Measurements from ENCODE around the gene PARD3.

The PARD3 gene

DNA sequence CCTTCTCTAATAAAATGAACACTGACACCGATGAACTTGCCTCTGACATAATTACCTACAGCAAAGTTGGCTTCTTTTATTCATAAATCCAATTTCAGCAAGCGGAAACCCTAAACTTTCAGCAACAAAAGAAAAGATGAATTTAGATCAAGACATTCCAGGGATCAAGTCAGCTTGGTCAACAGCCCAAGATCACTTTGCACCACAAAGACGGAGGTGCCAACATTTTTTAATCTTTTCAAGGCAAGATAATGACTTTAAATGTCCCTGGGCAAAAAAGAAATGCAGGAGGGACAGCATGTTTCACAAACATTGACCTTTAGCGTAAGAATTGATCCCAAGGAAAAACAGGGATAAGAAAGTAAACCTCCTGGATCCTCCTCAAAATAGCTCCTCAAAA, 636.9 kb downstream of the PARD3 start:
- no peak for DNase-seq (ENCODE audit: low read depth in 2 of 2, low spot score in 1 of 2)

DNA sequence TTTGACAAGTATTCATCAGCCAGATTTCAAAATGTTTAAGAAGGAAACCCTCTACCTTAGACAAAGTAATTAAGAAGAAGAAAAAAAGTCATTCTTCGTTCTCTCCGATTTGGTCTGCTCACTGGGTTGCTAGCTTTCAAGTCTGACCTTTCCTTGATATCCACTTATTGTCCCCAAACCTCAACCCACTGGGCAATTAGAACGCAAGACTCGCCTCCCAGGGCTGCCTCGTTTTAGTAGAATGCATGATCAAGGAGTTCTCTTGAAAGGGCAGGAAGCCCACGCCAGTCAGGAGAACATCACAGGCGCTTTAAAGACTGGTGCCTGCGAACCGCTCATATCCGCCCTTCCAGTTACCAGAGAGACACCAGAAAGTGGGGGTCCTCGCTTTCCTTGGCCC, 637.7 kb downstream of the PARD3 start:
- DNase-seq (ENCODE audit: low read depth in 2 of 2, low spot score in 1 of 2), result no peak

DNA sequence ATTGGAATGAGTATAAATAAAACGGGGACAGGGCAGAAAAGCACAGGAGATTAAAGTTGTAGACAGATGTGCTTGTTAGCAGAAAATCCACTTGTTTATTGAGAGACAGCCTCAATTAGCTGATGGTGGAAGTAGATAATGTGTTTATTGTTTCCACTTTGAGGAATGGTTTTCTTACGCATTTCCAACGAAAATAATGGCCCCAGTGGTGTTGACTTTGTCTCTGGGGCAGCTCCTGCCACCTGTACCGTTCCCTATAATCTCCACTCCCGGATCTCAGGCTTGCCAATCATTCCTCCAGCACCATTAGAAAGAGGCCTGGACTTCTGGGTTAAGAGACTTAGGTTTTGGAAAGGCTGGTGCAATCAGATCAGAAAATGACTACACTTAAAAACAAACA, 638.7 kb downstream of the PARD3 start:
- no peak for DNase-seq (ENCODE audit: low read depth in 2 of 2, low spot score in 1 of 2)

DNA sequence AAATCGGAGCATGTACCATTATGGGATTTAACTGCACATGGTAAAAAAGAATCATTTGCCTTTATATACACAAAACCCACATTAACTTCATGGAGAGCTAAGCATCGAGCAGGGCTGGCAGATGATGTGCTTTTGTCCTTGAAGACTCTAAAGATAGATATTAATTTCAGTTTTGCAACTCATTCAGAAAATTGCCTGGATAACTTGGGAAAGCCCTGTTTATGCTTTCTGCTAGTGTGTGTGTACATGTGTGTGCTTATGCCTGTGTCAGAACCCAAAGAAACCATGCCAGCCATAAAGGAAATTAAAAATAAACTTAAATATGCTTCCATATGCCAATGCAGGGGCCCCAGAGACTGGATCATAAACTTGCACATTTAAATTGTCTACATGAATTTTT, 640.0 kb downstream of the PARD3 start:
- no peak for DNase-seq (ENCODE audit: low read depth in 2 of 2, low spot score in 1 of 2)

DNA sequence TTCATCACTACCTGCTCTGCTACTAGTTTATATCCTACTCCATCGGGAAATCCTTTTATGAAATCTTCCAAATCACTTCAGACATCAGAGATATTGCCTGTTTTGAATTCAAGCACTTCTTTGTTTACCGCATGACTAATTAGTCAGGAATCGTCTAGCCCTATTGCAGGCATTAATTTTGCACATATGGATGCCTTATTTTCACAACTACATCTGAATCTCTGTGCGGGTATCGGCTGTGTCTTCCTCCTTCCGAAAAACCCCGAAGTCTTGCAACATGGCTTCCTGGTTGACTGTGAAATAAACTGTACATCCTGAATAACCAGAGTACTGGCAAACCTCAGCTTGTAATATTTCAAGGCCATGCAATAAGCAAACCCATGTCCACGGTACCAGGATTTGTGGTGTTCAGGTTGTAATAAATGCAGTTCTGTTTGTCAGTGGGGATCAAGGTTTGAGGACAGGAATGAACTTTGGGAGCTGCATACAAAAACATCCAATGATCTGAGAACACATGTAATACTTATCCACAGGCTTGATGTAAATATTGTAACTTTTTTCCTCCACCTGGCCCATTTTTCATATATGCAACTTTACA, 642.1 kb downstream of the PARD3 start:
- DNase-seq (ENCODE audit: low read depth in 2 of 2, low spot score in 1 of 2), result no peak

DNA sequence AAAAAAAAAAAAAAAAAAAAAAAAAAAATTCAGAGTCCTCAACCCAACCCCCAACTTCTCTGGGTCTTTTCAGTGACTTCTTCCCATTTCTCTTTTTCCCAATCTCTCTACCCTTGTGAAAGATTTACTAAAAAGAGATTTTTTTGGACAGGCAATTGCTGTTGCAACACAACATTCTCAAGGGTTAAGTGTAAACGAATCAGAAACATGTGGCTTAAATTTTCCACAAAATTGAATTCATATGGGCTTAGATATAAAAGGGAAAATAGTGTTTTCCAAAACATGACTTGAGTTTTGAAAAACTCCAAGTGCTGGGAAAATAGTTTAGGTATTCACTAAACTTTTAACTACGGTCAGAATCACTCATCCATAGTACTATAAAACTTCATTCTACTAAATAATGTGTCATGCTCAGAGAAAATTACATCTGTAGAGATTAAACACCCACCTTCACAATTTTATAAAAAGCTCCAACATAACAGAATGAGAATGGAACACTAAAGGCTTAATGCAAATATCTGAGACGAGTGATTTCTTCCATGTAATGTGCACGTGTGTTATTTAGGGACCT, 643.1 kb downstream of the PARD3 start:
- no peak for DNase-seq (ENCODE audit: low read depth in 2 of 2, low spot score in 1 of 2)

DNA sequence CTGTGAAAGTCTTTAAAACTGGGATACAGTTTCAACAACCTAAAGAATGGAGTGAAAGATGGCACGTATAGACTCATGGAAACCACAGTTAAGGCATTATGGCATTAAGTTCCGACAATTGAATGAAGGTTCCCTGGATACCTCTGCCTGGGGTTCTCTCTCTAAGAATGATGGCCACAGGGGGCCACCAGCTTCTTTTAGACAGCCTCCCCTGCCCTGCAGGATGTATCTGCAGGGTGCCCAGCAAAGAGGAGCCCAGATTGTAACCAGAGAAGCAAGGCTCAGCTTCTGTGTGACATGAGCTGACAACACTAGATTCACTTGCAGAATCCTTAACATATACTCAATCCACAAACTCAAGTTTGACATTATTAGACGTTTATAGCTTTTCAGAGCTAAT, 645.4 kb downstream of the PARD3 start:
- DNase-seq (ENCODE audit: low read depth in 2 of 2, low spot score in 1 of 2), result no peak

DNA sequence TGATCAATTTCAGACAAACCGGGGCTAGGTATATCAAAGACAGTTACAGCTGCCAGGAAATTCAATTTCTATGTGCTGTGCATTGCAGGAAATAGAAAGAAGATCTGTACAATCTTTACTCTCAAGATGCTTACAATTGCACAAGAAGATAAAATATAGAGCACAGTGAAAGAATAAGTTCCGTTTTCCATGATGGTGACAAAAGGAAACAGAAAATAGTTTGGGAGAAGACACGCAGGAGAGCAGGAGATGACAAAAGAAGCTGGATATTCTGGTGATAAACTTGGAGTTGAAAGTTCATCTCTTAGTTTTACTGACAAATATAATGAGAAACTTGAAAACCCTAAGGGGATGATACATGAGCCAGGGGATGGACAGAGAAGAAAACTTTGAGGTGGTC, 646.0 kb downstream of the PARD3 start:
- DNase-seq (ENCODE audit: low read depth in 2 of 2, low spot score in 1 of 2), result no peak

DNA sequence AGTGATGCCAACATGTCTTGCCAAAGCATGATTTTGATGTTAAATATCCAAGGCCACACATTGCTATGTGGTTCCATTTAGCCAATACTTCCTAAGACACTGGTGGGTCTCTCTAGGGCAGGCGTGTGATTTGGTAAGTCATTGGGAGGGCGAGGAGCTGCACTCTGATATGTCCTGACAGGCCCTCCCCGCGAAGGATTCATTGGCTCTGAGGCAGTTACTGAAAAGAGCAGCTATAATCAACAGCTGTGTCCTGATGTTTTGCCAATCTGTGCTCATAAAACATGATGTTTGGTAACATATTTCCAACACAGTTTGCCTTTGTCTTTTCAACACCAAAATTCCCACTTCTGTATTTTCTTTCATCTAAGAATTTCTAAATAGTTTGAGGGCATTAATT, 646.7 kb downstream of the PARD3 start:
- DNase-seq (ENCODE audit: low read depth in 2 of 2, low spot score in 1 of 2), result no peak

DNA sequence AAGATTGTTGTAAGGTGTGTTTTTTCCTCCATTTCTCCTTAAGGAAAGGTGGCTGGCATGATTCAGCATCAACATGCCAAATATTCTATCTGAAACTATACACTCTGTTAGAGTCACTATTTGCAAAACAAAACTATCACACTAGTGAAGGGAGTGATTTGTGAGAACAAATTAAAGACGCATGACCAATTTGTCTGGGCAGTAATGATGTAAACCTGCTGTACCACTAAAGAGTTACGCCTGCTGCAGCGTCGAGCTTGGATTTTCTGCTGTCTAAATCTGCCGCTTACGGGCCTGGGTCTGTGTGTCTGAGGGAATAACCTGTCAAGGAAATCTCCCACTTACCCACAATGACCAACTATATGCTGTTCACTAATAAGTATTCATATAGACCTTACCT, 648.3 kb downstream of the PARD3 start:
- DNase-seq (ENCODE audit: low read depth in 2 of 2, low spot score in 1 of 2), result no peak

DNA sequence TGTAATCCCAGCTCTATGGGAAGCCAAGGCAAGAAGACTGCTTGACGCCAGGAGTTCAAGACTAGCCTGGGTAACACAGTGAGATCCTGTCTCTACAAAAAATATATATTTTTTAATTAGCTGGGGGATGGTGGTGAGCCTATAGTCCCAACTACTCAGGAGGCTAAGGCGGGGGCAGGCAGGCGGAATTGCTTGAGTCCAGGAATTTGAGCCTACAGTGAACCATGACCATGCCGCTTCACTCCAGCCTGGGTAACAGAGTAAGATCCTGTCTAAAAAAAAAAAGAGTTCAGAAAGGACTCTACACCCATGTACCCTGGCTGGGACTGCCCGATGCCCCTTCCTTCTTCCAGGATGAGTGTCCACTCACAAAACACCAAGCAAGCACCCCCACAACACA, 648.7 kb downstream of the PARD3 start:
- no peak for DNase-seq (ENCODE audit: low read depth in 2 of 2, low spot score in 1 of 2)

DNA sequence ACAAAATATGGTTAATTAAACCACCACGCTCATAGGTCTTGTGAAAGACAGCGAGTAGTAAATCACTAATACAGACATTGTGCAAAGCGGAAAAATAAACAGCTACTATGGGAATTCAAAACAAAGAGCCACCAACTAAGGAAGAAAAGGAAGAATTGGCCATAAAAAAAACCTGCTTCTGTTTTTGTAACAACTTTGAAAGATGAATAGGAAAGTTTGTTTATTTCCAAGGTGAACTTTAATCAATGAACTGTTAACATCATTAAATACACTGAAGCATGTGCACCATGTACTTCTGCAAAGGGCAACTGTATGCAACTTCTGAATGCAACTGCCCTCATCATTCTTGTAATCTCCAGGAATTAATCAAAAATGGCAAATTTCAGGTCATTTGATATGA, 651.1 kb downstream of the PARD3 start:
- DNase-seq (ENCODE audit: low read depth in 2 of 2, low spot score in 1 of 2), result no peak

DNA sequence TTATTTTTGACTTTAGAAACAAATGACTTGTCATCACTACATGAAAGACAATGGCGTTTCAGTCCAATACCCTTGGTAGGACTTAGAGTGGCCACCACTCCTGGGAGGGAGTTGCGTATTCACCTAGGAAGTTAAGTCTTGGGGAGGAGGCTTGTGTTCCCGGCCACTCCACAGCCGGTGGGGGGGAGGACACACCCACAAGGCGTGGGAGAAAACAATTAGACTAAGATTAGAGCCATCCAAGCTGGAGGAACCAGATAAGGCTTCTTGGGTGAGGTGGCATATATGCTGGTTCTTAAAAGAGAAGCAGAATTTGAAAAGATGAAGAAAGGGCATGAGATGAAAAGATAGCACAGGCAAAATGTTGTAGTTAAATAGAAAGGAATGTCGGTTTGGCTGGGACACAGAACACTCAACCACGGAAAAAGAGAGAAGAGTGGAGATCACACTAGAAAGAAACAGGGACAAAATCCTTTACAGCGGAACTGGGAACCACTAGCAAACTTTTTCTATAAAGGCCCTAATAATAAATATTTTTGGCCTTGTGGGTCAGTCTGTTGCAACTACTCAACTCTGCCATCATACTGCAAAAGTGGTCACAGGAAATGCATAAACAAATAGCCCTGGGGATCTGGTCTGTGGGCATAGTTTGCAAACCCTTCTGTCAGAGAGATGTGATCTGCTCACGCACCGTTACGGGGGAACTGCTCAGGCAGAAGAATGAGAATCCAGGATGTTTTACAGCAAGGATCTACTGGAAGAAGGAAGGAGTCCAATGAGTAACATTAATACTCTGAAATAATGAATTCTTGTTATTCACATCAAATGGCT, 651.8 kb downstream of the PARD3 start:
- no peak for DNase-seq (ENCODE audit: low read depth in 2 of 2, low spot score in 1 of 2)

DNA sequence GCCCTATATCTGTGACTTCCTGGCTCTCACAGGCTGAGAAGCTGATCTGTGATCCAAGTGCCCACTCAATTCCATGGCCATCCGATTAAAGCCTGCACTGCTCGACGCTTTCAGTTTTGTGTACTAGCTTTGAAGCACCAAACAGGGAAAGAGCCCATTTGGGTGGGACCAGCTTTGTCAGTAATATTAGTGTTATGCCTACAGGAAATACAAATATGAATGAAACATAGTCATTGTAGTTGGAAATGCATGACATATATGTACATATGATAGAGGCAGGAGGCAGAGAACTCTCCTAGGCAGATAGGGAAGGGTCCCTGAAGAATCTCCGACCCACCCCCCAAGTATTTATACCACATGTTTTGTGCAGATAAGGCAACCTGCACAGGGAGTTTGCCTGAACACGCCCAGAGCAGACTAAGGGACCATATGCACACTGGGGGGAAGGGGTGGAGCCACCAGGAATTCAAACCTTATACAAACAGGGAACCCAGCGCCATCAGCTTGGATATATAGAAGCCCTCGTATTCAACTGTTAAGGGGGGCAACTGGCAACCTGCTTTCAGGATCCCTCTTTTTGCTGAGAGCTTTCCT, 653.2 kb downstream of the PARD3 start:
- DNase-seq (ENCODE audit: low read depth in 2 of 2, low spot score in 1 of 2), result no peak

DNA sequence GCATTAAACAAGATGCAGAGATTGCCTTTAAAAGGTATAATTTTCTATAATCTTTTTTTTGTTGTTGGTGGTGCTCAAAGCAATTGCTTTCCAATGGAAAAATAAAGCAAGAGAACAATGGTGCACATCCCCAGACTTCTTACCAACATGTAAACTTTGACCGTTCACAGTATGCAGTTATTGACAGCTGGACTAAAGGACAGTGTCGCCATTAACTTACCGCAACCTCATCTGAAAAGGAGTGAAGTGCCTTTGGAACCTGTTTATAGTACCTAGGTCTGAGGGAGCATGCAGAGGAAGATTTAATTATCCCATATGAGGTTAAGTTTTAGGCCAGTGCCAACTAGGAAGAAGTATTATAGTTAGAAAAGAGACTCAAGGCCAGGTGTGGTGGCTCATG, 654.5 kb downstream of the PARD3 start:
- no peak for DNase-seq (ENCODE audit: low read depth in 2 of 2, low spot score in 1 of 2)

DNA sequence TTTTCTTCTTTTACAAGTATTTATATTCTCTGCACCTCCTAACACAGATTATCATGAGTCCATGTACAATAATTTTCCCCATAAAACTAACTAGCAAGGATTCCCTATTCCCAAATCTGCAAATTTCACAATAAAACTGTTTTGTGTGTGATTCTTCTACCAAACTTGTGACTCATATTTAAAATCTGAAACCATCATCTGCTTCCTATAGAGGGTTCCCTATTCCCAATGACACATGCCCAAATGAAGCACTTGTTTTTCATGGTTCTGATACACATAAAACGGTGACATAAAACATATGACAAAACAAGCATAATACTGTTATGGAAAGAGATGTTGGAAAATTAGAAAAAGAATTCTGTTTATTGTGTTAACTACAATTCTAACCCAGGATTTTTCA, 657.6 kb downstream of the PARD3 start:
- DNase-seq (ENCODE audit: low read depth in 2 of 2, low spot score in 1 of 2), result no peak

DNA sequence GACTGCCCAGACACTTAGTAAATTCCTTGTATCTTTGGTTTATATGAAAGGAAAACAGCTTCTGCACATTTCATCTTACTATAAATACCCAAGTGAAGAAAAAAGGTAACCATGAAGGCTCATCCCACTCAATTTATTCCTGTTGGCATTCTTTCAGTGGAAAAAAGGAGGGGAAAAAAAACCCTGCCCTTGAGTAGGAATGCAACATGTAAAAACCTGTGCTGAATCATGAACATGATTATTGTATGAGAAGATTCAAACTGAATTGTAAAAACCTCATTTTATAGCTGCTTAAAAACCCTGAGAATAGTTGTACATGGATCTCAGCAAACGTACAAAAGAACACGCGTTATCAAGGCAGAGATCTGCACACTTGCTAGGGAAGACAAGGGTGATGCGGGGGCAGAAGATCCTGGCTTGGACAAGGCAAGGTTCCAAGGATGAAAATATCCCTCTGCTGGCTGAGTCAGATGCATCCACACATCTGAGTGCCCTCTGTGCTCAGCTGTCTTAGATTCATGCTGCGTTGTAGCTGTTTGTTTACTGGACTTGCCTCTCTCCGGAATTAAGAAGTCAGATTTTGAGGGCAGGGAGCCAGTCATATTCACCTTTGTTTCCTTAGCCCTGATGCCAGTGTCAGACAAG, 658.2 kb downstream of the PARD3 start:
- DNase-seq (ENCODE audit: low read depth in 2 of 2, low spot score in 1 of 2), result no peak

DNA sequence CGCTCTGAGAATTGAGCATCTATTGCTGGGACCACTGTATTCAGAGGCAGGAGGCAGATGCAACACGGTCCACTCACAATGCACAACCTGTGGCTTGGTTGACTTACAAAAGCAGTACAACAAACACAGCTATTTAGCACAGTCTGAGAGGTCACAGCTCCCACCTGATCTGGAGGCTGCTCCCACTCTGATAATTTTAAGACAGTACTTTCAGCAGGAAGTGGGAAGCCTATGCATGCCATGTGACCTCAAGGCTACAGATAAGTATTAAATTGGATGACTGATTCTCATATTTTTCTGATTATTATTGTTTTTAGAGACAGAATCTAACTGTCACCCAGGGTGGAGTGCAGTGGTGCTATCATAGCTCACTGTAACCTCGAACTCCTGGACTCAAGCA, 659.3 kb downstream of the PARD3 start:
- DNase-seq (ENCODE audit: low read depth in 2 of 2, low spot score in 1 of 2), result no peak

DNA sequence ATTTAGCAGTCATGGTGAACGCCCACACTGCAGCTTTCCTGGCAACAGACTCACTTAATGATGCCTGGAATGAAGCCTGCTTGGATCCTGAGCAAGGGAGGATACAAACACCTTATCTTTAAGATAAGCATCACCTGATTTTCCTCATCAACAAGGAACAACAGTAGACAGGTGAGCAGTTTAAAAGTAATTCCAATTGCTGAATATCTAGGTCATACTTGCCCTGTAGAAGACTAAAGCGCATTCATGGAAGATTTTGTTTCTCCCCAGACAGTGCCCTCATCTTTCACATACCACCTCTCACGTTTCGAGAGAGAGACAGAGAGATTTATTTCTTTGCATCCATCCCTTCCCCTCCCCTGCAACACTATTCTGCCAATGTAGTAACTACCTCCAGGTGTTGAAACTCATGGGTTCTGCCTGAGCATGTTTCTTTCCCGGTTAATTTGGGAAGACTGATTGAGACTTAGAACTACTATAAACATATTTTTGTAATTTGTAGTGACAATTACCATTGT, 660.7 kb downstream of the PARD3 start:
- DNase-seq (ENCODE audit: low read depth in 2 of 2, low spot score in 1 of 2), result no peak

DNA sequence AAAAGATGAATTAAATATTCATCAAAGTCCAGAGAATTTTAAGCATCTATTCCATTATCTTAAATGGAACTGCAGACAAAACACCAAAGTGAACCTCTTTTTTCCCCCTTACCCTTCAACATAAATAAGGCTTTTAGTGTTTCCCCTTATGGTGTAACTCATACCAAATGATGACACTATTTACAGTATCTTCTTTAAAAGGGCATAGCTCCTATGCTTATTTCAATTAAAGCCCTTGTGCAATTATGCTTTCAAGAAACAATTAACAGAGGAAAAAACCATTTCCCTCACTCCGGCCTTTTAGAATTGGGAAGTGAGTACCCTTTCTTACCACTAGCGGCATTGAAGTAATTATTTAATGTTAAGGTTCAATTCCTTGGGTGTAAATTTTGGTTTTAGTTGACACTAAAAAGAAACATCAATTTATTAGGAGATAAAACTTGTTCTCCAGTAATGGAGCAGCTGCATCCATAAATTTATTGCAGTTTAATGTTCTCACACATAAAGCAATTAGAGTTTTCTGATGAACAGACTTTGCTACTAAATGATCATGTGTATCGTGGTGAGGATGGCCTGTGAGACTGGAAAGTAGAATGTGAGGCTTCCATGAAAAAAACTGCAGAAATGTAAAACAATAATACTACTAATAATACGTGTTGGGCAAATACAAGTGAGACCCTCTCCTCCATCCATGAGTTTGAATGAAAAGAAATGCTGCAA, 661.3 kb downstream of the PARD3 start:
- DNase-seq (ENCODE audit: low read depth in 2 of 2, low spot score in 1 of 2), result no peak

DNA sequence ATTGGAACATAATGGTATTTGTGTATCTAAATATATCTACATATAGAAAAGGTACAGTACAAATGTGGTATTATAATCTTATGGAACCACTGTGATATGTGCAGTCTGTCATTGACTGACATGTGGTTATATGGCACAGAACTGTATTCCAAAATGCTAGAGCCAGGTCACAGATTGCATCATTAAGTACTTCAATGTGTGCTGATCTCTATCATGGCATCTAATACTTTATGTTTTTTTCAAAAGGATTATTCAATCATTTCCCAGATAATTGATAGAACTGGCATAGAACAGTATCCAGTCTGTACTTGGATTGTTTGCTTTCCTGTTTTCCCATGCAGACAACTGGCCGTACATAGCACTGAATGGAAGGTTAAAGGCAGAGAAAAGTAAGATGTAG, 662.7 kb downstream of the PARD3 start:
- DNase-seq (ENCODE audit: low read depth in 2 of 2, low spot score in 1 of 2), result no peak
